HepG2 (cell line): Measurements from ENCODE around the gene CARD9. TPM values are rescaled to one million over a fixed set of nuclear protein-coding genes. Genes with fewer than 3 reads are reported as not detected.

ENCODE experiments used
- ATAC-seq: fragments of 200-7000 bp; cut with Tn5 transposase; 3 replicates; pipeline ENCODE4 v1.9.1; 2020; ENCODE audit warnings: mild to moderate bottlenecking, moderate library complexity
- BruUV-seq: library from RNA; stranded (reverse); fragments of 400-500 nt; replicated peaks from 2 replicates; lab custom pipeline; 2021; lab: Mats Ljungman, UMichigan
- CTCF ChIA-PET: fragments of 300-600 bp; formaldehyde crosslinking; extraction: SDS; loops from one replicate; lab custom pipeline; 2021; ENCODE audit warnings: low total read pairs, inconsistent platforms, low intra/inter-chr PET ratio; lab: Yijun Ruan, JAX
- POLR2A ChIA-PET: fragments of 350-600 bp; sonication (Branson Sonifier 250); formaldehyde crosslinking; loops from one replicate; lab custom pipeline; 2020; ENCODE audit warnings: antibody characterized with exemption, inconsistent platforms; lab: Yijun Ruan, JAX
- DNase-seq: peaks from one replicate; pipeline ENCODE4 v3.0.0-alpha.2; 2015; ENCODE audit warnings: low spot score
- FAIRE-seq: peaks from 3 replicates; lab custom pipeline; 2011; peaks lifted over from hg19 to GRCh38; lab: Jason Lieb, UNC
- H2AFZ ChIP-seq: one replicate; pipeline ENCODE4 v1.6.1; 2011; ENCODE audit warnings: low read length, inconsistent platforms
- H3K27ac ChIP-seq: fragments of 300-600 bp; 3 replicates; pipeline ENCODE4 v1.8.0; 2011; ENCODE audit warnings: mixed run types, mild to moderate bottlenecking, mixed read lengths, low read length, inconsistent platforms; ENCODE audit not compliant: insufficient read depth; ENCODE audit errors: extremely low read length
- H3K27me3 ChIP-seq, 2 experiments: fragments of 200-600 bp in 1 of 2; 2 replicates in 1 of 2; 3 replicates in 1 of 2; pipeline versions ENCODE4 v1.6.0 to v1.8.0; 2011; ENCODE audit warnings: low read length in 2 of 2, mild to moderate bottlenecking in 2 of 2, moderate library complexity in 2 of 2, inconsistent platforms in 1 of 2; ENCODE audit not compliant: insufficient read depth in 2 of 2, control insufficient read depth in 1 of 2
- H3K36me3 ChIP-seq, 2 experiments: fragments of 200-600 bp in 1 of 2; replicated peaks in 1 of 2; 2 replicates in 1 of 2; 3 replicates in 1 of 2; pipeline versions ENCODE4 v1.5.1 to v1.8.0; 2011; ENCODE audit warnings: low read length in 2 of 2, inconsistent platforms in 1 of 2; ENCODE audit not compliant: insufficient read depth in 2 of 2, control insufficient read depth in 1 of 2
- H3K4me1 ChIP-seq: 2 replicates; pipeline ENCODE4 v1.5.1; 2012; ENCODE audit warnings: low read length, inconsistent platforms; ENCODE audit not compliant: insufficient read depth
- H3K4me2 ChIP-seq: 2 replicates; pipeline ENCODE4 v1.6.0; 2011; ENCODE audit warnings: low read depth, low read length, inconsistent platforms
- H3K4me3 ChIP-seq, 3 experiments: fragments of 200-600 bp in 1 of 3; sonication (generic), shearing (Covaris generic) in 1 of 3; replicated peaks in 1 of 3; 2 replicates each; pipeline ENCODE4 v1.5.1; 2011 to 2016; ENCODE audit warnings: low read length in 3 of 3, inconsistent platforms in 2 of 3, low read depth in 2 of 3, mild to moderate bottlenecking in 2 of 3, control low read depth in 1 of 3, mixed read lengths in 1 of 3; ENCODE audit not compliant: insufficient read depth in 1 of 3
- H3K79me2 ChIP-seq: one replicate; pipeline ENCODE4 v1.6.1; 2011; ENCODE audit warnings: low read length, inconsistent platforms; ENCODE audit not compliant: insufficient read depth
- H3K9ac ChIP-seq: 2 replicates; pipeline ENCODE4 v1.6.0; 2011; ENCODE audit warnings: mild to moderate bottlenecking, low read depth, low read length, inconsistent platforms; ENCODE audit not compliant: insufficient read depth
- H3K9me3 ChIP-seq: 2 replicates; pipeline ENCODE4 v1.5.1; 2012; ENCODE audit warnings: mild to moderate bottlenecking, low read length
- H4K20me1 ChIP-seq: 2 replicates; pipeline ENCODE4 v1.6.0; 2011; ENCODE audit warnings: inconsistent platforms, mild to moderate bottlenecking, low read length, moderate library complexity; ENCODE audit not compliant: insufficient read depth
- AKNA ChIP-seq: sonication (generic); formaldehyde crosslinking; IDR thresholded peaks from 2 replicates; pipeline ENCODE4 v1.4.0; 2020; ENCODE audit warnings: missing genetic modification reagents, borderline replicate concordance
- ARID4A ChIP-seq: sonication (generic); formaldehyde crosslinking; IDR thresholded peaks from 2 replicates; pipeline ENCODE4 v1.5.0; 2020; ENCODE audit warnings: mild to moderate bottlenecking, missing genetic modification reagents, borderline replicate concordance
- CBFB ChIP-seq: sonication (generic); formaldehyde crosslinking; IDR thresholded peaks from 2 replicates; pipeline ENCODE4 v1.4.0; 2020; ENCODE audit warnings: missing genetic modification reagents
- CEBPG ChIP-seq: IDR thresholded peaks from 2 replicates; pipeline ENCODE4 v1.6.1; 2016
- FOSL1 ChIP-seq: sonication (generic); formaldehyde crosslinking; IDR thresholded peaks from 2 replicates; pipeline ENCODE4 v1.9.0; 2021; ENCODE audit warnings: missing genetic modification reagents, borderline replicate concordance
- MXI1 ChIP-seq: IDR thresholded peaks from 3 replicates; pipeline ENCODE4 v1.6.1; 2012; ENCODE audit warnings: low read depth, low read length, inconsistent platforms, borderline replicate concordance
- NKX3-1 ChIP-seq: sonication (generic); formaldehyde crosslinking; IDR thresholded peaks from 2 replicates; pipeline ENCODE4 v1.5.0; 2020; ENCODE audit warnings: missing genetic modification reagents
- ZNF20 ChIP-seq: sonication (generic); formaldehyde crosslinking; IDR thresholded peaks from 2 replicates; pipeline ENCODE4 v1.4.0; 2020; ENCODE audit warnings: mild to moderate bottlenecking, moderate library complexity, missing genetic modification reagents
- ZNF264 ChIP-seq: sonication (generic); formaldehyde crosslinking; IDR thresholded peaks from 2 replicates; pipeline ENCODE4 v1.4.0; 2020; ENCODE audit warnings: missing genetic modification reagents
- ZNF335 ChIP-seq: sonication (generic); formaldehyde crosslinking; IDR thresholded peaks from 2 replicates; pipeline ENCODE4 v1.4.0; 2020; ENCODE audit warnings: missing genetic modification reagents
- ZNF343 ChIP-seq: sonication (generic); formaldehyde crosslinking; IDR thresholded peaks from 2 replicates; pipeline ENCODE4 v1.4.0; 2020; ENCODE audit warnings: mild to moderate bottlenecking, missing genetic modification reagents
- ZNF441 ChIP-seq: sonication (generic); formaldehyde crosslinking; IDR thresholded peaks from 2 replicates; pipeline ENCODE4 v1.7.0; 2021; ENCODE audit warnings: missing genetic modification reagents, borderline replicate concordance
- ZNF598 ChIP-seq: sonication (generic); formaldehyde crosslinking; IDR thresholded peaks from 2 replicates; pipeline ENCODE4 v1.5.1; 2020; ENCODE audit warnings: mild to moderate bottlenecking, missing genetic modification reagents, borderline replicate concordance
- WGBS: methylation state at CpG from one replicate; pipeline ENCODE4 v1.1.6; 2017; ENCODE audit warnings: low lambda C conversion rate; 5-methylcytosine and 5-hydroxymethylcytosine counted together
- in situ Hi-C: cut with HindIII; loops from 2 replicates; pipeline ENCODE4 v1.10.0; 2017; ENCODE audit warnings: low pct_unique_long_range_greater_than_20kb; ENCODE audit not compliant: extremely low pct_ligation_motif_present
- intact Hi-C: fragments of 100-400 bp; cut with micrococcal nuclease; formaldehyde crosslinking; loops from one replicate; pipeline ENCODE4 v1.10.0; 2022; ENCODE audit not compliant: unreplicated experiment
- polyA plus RNA-seq, 8 experiments: library from polyadenylated mRNA; depleted of rRNA in 3 of 8; stranded (reverse) in 7 of 8; unstranded in 1 of 8; fragments of >200 nt; fragmentation: Illumina TruSeq in 4 of 8; extraction: Trizol in 4 of 8; gene quantifications; 2 replicates each; pipeline versions ENCODE4 v1.2.1 to v1.2.3, GENCODE V29; 2011 to 2016; ENCODE audit warnings: low read depth in 4 of 8, missing spikeins in 1 of 8, mixed read lengths in 1 of 8; ENCODE audit not compliant: insufficient read depth in 1 of 8
- total RNA-seq, 5 experiments: library from RNA; depleted of rRNA; stranded (reverse); fragments of >200 nt; fragmentation: Illumina TruSeq; extraction: Trizol; gene quantifications; 2 replicates each; pipeline ENCODE4 v1.2.3, GENCODE V29; 2016; ENCODE audit warnings: low read depth in 1 of 5

Gene CARD9
- total and polyA plus RNA-seq, 2 of the 13 experiments (the other 11 are each of a cell fraction or from before 2014, with no cell fraction given), result 3.3 to 7.4 TPM

DNA sequence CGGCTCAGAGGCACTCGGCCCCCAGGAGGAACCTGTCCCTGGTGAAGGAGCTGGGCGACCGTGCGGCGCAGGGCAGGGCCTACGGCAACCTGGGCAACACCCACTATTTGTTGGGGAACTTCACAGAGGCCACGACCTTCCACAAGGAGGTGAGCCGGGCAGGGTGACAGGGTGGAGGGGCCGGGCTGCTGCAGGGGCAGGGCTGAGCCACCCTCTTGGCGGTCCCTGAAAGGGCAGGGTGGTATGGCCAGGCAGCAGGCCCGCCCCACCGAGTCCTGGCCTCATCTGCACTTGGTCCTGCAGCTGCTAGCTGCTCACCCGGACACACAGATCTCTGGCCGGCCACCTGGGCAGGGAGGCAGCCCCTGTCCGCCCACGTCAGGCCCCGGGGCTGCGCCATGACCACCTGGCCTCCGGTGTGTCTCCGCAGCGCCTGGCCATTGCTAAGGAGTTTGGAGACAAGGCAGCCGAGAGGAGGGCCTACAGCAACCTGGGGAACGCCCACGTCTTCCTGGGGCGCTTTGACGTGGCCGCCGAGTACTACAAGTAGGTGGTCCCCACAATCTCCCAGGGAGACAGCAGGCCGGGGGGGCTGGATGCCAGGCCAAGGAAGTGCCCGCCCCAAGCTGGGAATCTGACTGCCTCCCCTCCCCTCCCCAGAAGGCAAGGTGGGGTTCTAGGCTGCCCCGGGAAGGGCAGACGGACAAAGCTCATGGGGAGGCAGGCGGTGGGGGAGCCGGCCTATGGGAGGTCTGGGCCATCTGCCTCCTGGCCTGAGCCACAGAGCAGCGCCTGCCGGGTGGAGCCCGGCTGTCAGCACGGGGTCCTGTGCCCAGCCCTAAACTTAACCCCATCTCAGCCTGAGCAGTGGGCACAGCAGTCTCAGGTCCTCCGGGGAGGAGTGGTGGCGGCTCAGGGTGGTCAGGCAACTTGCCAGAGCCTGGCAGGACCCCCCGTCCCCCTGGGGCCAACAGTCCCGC lies 35.8 kb downstream of the CARD9 start:
- no peak overlapping the region for H2AFZ ChIP-seq
- FAIRE-seq (no peak), ATAC-seq (no peak), DNase-seq (no peak)
- no peak overlapping the region for H3K4me2 ChIP-seq
- WGBS, result 53% methylated on average over 6 of the region's 43 CpGs
- peaks cover 30% of the 10 kb centered on the region for H3K4me1 ChIP-seq
- H3K36me3 ChIP-seq, result no peaks in the 10 kb centered on the region
- BruUV-seq, result no TSS peak
- H3K27ac ChIP-seq, result no peak overlapping the region
- H3K9me3 ChIP-seq, result no peaks in the 10 kb centered on the region
- H3K27me3 ChIP-seq, result peaks cover 4 to 15% of the 10 kb centered on the region in 2 experiments; a peak in 3 of 5 replicates
- intact Hi-C loops (loop anchor here (5.0 kb wide), 1 partner anchor 35 kb away; the partner anchor contains the start of gene CARD9), in situ Hi-C loops (loop anchor here (25.0 kb wide), 1 partner anchor 300 kb away; no protein-coding TSS in a partner anchor)
- CTCF ChIA-PET, result no interaction called here
- no peak overlapping the region for H3K4me3 ChIP-seq
- POLR2A ChIA-PET, result interaction anchor here (1.0 kb wide), 1 partner anchor 8 kb away, joined by 4 read pairs; no protein-coding TSS in a partner anchor
- no peaks in the 10 kb centered on the region for H3K79me2 ChIP-seq
- no peak overlapping the region for H3K9ac ChIP-seq
- TF ChIP-seq CEBPG (no peak), ZNF343 (no peak), ZNF20 (no peak), ARID4A (CRISPR knock-in tag) (no peak), ZNF441 (CRISPR knock-in tag) (no peak), AKNA (CRISPR knock-in tag) (no peak), ZNF335 (CRISPR knock-in tag) (no peak), CBFB (CRISPR knock-in tag) (no peak), NKX3-1 (CRISPR knock-in tag) (no peak), FOSL1 (CRISPR knock-in tag) (no peak), ZNF264 (CRISPR knock-in tag) (no peak), ZNF598 (no peak), MXI1 (no peak)
- TF ChIP-seq, all 625 proteins: peak for 0
- no peaks in the 10 kb centered on the region for H4K20me1 ChIP-seq
